K562 (cell line): ENCODE measurements around the gene ENDOU. TPM values are rescaled to one million over a fixed set of nuclear protein-coding genes. Genes with fewer than 3 reads are reported as not detected.

Experiments used
- ATAC-seq: fragments of 200-7000 bp; cut with Tn5 transposase; 3 replicates; pipeline ENCODE4 v1.9.1; 2020; ENCODE audit warnings: moderate library complexity
- BruUV-seq: library from RNA; stranded (reverse); fragments of 400-500 nt; replicated peaks from 2 replicates; lab custom pipeline; 2021; lab: Mats Ljungman, UMichigan
- CTCF ChIA-PET: fragments of 300-600 bp; formaldehyde crosslinking; extraction: SDS; loops from one replicate; lab custom pipeline; 2021; ENCODE audit warnings: low intra/inter-chr PET ratio; lab: Yijun Ruan, JAX
- POLR2A ChIA-PET: fragments of 300-600, 350-650 bp; sonication (Branson Sonifier 250); formaldehyde crosslinking; extraction: SDS; loops from one replicate; lab custom pipeline; 2021; ENCODE audit warnings: antibody characterized with exemption, inconsistent platforms; lab: Yijun Ruan, JAX
- DNase-seq, 4 experiments: peaks; one replicate each; pipeline versions ENCODE4 v3.0.0 to v3.0.0-alpha.2; 2011 to 2018; ENCODE audit warnings: low spot score in 3 of 4, mixed read lengths in 3 of 4; ENCODE audit errors: extremely low read depth in 1 of 4
- FAIRE-seq: peaks from 2 replicates; lab custom pipeline; 2011; peaks lifted over from hg19 to GRCh38; lab: Jason Lieb, UNC
- H2AFZ ChIP-seq: 2 replicates; pipeline ENCODE4 v1.6.0; 2011; ENCODE audit warnings: low read depth, low read length, control low read depth, inconsistent platforms
- H3K27ac ChIP-seq: fragments of 200-600 bp; 3 replicates; pipeline ENCODE4 v1.8.0; 2011; ENCODE audit warnings: low read depth, mild to moderate bottlenecking, control low read depth, inconsistent platforms, low read length, moderate library complexity, mixed read lengths; ENCODE audit errors: extremely low read depth
- H3K27me3 ChIP-seq, 2 experiments: fragments of 300-600 bp in 1 of 2; 2 replicates in 1 of 2; 3 replicates in 1 of 2; pipeline versions ENCODE4 v1.6.0 to v1.8.0; 2011; ENCODE audit warnings: inconsistent platforms in 2 of 2, low read length in 2 of 2, mild to moderate bottlenecking in 1 of 2, mixed read lengths in 1 of 2, moderate library complexity in 1 of 2; ENCODE audit not compliant: control insufficient read depth in 2 of 2, insufficient read depth in 2 of 2
- H3K36me3 ChIP-seq: fragments of 300-600 bp; 3 replicates; pipeline ENCODE4 v1.8.0; 2011; ENCODE audit warnings: mild to moderate bottlenecking, low read length, inconsistent platforms; ENCODE audit not compliant: control insufficient read depth, insufficient read depth
- H3K4me1 ChIP-seq, 2 experiments: fragments of 200-600 bp in 1 of 2; replicated peaks in 1 of 2; 2 replicates in 1 of 2; 3 replicates in 1 of 2; pipeline versions ENCODE4 v1.5.1 to v1.8.0; 2011; ENCODE audit warnings: inconsistent platforms in 2 of 2, low read length in 2 of 2, mild to moderate bottlenecking in 1 of 2, mixed read lengths in 1 of 2, moderate library complexity in 1 of 2; ENCODE audit not compliant: control insufficient read depth in 2 of 2, insufficient read depth in 2 of 2
- H3K4me2 ChIP-seq: 2 replicates; pipeline ENCODE4 v1.6.1; 2011; ENCODE audit warnings: low read length, control low read depth, inconsistent platforms, mixed read lengths; ENCODE audit not compliant: insufficient read depth
- H3K4me3 ChIP-seq: fragments of 200-600 bp; sonication (generic), shearing (Covaris generic); 2 replicates; pipeline ENCODE4 v1.5.1; 2016; ENCODE audit warnings: control low read depth, inconsistent platforms
- H3K79me2 ChIP-seq: fragments of 200-600 bp; 3 replicates; pipeline ENCODE4 v1.8.0; 2011; ENCODE audit warnings: low read length, inconsistent platforms; ENCODE audit not compliant: control insufficient read depth, insufficient read depth
- H3K9ac ChIP-seq, 2 experiments: 2 replicates each; pipeline versions ENCODE4 v1.6.0 to v1.6.1; 2011; ENCODE audit warnings: low read depth in 2 of 2, low read length in 2 of 2, control low read depth in 1 of 2, inconsistent platforms in 1 of 2, mild to moderate bottlenecking in 1 of 2, mixed read lengths in 1 of 2; ENCODE audit not compliant: insufficient read depth in 1 of 2
- H3K9me1 ChIP-seq: one replicate; pipeline ENCODE4 v1.6.0; 2011; ENCODE audit warnings: inconsistent platforms, mild to moderate bottlenecking, low read length, moderate library complexity; ENCODE audit not compliant: control insufficient read depth, insufficient read depth
- H3K9me3 ChIP-seq: replicated peaks from 2 replicates; pipeline ENCODE4 v1.5.1; 2011; ENCODE audit warnings: low read depth, low read length, inconsistent platforms; ENCODE audit not compliant: control insufficient read depth, insufficient read depth
- H4K20me1 ChIP-seq: replicated peaks from 2 replicates; pipeline ENCODE4 v1.6.1; 2011; ENCODE audit warnings: low read length, inconsistent platforms, mixed read lengths; ENCODE audit not compliant: control insufficient read depth, insufficient read depth
- EZH2 ChIP-seq: IDR thresholded peaks from 2 replicates; pipeline ENCODE4 v1.6.1; 2012; ENCODE audit warnings: low read depth, mild to moderate bottlenecking, inconsistent platforms, low read length, borderline replicate concordance
- SIX5 ChIP-seq, 2 experiments: IDR thresholded peaks; 2 replicates each; pipeline ENCODE4 v1.6.1; 2011; ENCODE audit warnings: low read length in 2 of 2, borderline replicate concordance in 1 of 2, low read depth in 1 of 2, mild to moderate bottlenecking in 1 of 2, moderate library complexity in 1 of 2; ENCODE audit not compliant: insufficient read depth in 1 of 2
- ZNF263 ChIP-seq: sonication (generic); formaldehyde crosslinking; IDR thresholded peaks from 2 replicates; pipeline ENCODE4 v1.8.0; 2022; ENCODE audit warnings: mild to moderate bottlenecking, missing genetic modification reagents, borderline replicate concordance
- WGBS: fragments of 100-300 bp; shearing (Covaris generic); methylation state at CpG from one replicate; pipeline ENCODE4 v1.1.6; 2016; ENCODE audit warnings: low coverage, mixed read lengths; ENCODE audit not compliant: insufficient coverage; ENCODE audit errors: missing lambda C conversion rate; 5-methylcytosine and 5-hydroxymethylcytosine counted together
- in situ Hi-C: fragments of 300-500 bp; cut with MboI; formaldehyde crosslinking; loops from 4 replicates; pipeline ENCODE4 v1.15.0; 2018; ENCODE audit warnings: inconsistent platforms, mixed read lengths
- intact Hi-C: fragments of 100-400 bp; cut with micrococcal nuclease; formaldehyde crosslinking; loops from 2 replicates; pipeline ENCODE4 v1.14.2; 2022
- polyA plus RNA-seq, 8 experiments: library from polyadenylated mRNA; depleted of rRNA in 4 of 8; stranded (reverse) in 5 of 8; unstranded in 3 of 8; fragments of >200 nt; fragmentation: Nextera tagmentation in 2 of 8; fragmentation: Illumina TruSeq in 1 of 8; extraction: Ambion mirVana in 2 of 8; extraction: Trizol in 1 of 8; gene quantifications; 2 replicates each; pipeline versions ENCODE4 v1.2.1 to v1.2.3, GENCODE V29; 2011 to 2014; ENCODE audit warnings: inconsistent platforms in 1 of 8, missing spikeins in 1 of 8
- total RNA-seq, 7 experiments: library from RNA; depleted of rRNA in 6 of 7; stranded (reverse); fragments of >200 nt in 6 of 7; fragmentation: Illumina TruSeq in 2 of 7; extraction: Trizol in 2 of 7; gene quantifications; 2 replicates each; pipeline versions ENCODE4 v1.2.1 to v1.2.3, GENCODE V29; 2011 to 2021; ENCODE audit warnings: low replicate concordance in 1 of 7
- TF ChIP-seq, protein P1 (sequence below): fragments of 450-650 bp; formaldehyde crosslinking; IDR thresholded peaks from 2 replicates; pipeline ENCODE4 v1.4.0; 2022; ENCODE audit warnings: missing genetic modification characterization

ENDOU gene
- total and polyA plus RNA-seq, 9 of the 15 experiments (the other 6 are each of a cell fraction or from before 2014, with no cell fraction given) = 0.03 TPM; not detected in 8

DNA sequence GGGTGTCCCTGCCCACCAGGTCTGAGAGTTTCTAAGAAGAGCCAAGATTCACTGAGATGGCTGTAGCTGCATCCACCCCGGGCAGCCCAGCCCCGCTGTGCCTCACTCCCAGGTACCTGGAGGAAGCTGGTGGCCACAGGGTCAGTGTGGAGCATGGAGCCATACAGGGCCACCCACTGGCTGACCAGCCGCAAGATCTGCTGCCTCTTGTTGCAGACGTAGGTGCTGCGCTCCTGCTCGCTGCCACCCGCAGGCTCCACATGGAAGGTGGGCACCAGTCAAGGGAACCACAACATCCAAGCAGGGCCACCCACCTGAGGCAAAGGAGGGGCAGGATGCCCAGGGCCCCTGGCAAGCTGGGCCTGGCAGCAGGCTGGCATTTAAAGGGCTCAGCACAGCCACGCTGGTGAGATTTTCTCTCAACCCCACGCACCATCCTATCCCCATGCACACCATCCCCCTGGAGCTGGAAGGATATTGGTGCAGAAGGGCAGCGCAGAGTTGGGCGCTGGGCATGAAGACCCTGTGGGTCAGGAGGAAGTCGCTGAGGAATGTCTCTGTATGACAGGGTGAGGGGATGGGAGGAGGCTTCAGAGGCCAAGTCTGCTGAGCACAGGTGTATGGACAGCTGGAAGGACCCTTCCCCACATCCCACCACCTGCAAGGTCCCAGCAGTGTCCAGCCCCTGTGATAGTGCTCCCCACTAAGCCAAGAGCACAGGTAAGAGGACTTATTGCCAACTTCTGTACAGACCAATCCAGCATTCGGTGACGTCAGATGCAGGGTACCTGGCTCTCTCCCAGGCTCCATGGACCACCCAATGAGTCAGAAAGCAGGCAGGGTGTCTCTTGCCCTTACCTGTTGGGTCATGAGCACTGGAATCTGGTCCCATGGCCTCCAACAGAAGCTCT is 22.6 kb upstream of the ENDOU start:
- no peak for ATAC-seq
- Histone ChIP-seq H3K4me3 (no peak overlapping the region), H3K9me1 (no peaks in the 10 kb centered on the region), H3K9ac (peak overlapping the region in 1 of 2 experiments; percentile 12; a peak in 2 of 4 replicates), H3K9me3 (no peaks in the 10 kb centered on the region), H4K20me1 (no peaks in the 10 kb centered on the region; the same call in 1 of the 2 replicates), H3K79me2 (no peaks in the 10 kb centered on the region), H3K4me2 (no peak overlapping the region), H3K27me3 (peaks cover 30 to 70% of the 10 kb centered on the region in 2 experiments), H3K4me1 (peaks cover 6 to 40% of the 10 kb centered on the region in 2 experiments; a peak in 3 of 5 replicates), H3K27ac (no peak overlapping the region), H2AFZ (no peak overlapping the region), H3K36me3 (no peaks in the 10 kb centered on the region)
- no peak for FAIRE-seq
- CTCF ChIA-PET = no interaction called here
- BruUV-seq = no TSS peak
- in situ Hi-C loops (no loop called here), intact Hi-C loops (no loop called here)
- 19% methylated on average over 14 of the region's 14 CpGs for WGBS
- TF ChIP-seq, protein P1, sequence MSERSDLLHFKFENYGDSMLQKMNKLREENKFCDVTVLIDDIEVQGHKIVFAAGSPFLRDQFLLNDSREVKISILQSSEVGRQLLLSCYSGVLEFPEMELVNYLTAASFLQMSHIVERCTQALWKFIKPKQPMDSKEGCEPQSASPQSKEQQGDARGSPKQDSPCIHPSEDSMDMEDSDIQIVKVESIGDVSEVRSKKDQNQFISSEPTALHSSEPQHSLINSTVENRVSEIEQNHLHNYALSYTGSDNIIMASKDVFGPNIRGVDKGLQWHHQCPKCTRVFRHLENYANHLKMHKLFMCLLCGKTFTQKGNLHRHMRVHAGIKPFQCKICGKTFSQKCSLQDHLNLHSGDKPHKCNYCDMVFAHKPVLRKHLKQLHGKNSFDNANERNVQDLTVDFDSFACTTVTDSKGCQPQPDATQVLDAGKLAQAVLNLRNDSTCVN (CRISPR knock-in tag) = no peak
- TF ChIP-seq SIX5 (IDR thresholded peaks at IDR 0.05; ENCODE audit: borderline replicate concordance in 1 of 2, insufficient read depth in 1 of 2, low read depth in 1 of 2, low read length in 2 of 2) = no peak
- no peak for TF ChIP-seq EZH2
- 0 out of 2 replicates have a peak, but pooled peaks have one; percentile 48 for TF ChIP-seq ZNF263 (CRISPR knock-in tag)
- POLR2A ChIA-PET = interaction anchor here (0.7 to 0.9 kb wide), 2 partner anchors 10 to 92 kb away, joined by 3 to 4 read pairs; no protein-coding TSS in a partner anchor
- no peak for DNase-seq
